ENCODE measurements around the gene SLC35F2. TPM values are rescaled to one million over a fixed set of nuclear protein-coding genes. Genes with fewer than 3 reads are reported as not detected.

Gene SLC35F2
- total RNA-seq, 2 donors from 2014 or later = 7.3 to 9.1 TPM

DNA sequence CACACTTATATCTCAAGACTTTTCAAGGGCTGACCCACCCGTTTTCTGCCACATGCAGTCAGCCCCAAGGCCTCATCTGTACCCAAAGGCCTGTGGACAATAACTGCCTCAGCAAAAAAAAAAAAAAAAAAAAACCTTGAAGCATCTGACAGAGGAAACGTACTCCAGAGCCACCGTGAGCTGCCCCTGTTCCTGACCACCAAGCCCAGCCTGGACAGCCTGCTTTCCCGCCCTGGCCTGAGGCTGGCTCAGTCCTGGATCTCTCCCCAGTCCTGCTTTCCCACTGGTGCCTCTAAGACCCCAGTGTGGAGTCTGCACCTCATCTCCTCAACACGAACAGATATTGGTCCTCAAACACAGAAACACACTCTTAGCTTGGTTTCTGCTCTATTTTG lies 66.5 kb downstream of the SLC35F2 start:
- DNase-seq = no peak
- Mint-ChIP-seq H3K27ac (no peak overlapping the region), H3K27me3 (no peaks in the 10 kb centered on the region), H3K4me1 (peaks cover 3% of the 10 kb centered on the region), H3K4me3 (no peak overlapping the region), H3K36me3 (ENCODE audit: low read depth) (peaks cover 7% of the 10 kb centered on the region)
- ATAC-seq = no peak
- no peaks in the 10 kb centered on the region for H3K9me3 ChIP-seq (ENCODE audit: control insufficient read depth, low read length, poor library complexity, severe bottlenecking)

DNA sequence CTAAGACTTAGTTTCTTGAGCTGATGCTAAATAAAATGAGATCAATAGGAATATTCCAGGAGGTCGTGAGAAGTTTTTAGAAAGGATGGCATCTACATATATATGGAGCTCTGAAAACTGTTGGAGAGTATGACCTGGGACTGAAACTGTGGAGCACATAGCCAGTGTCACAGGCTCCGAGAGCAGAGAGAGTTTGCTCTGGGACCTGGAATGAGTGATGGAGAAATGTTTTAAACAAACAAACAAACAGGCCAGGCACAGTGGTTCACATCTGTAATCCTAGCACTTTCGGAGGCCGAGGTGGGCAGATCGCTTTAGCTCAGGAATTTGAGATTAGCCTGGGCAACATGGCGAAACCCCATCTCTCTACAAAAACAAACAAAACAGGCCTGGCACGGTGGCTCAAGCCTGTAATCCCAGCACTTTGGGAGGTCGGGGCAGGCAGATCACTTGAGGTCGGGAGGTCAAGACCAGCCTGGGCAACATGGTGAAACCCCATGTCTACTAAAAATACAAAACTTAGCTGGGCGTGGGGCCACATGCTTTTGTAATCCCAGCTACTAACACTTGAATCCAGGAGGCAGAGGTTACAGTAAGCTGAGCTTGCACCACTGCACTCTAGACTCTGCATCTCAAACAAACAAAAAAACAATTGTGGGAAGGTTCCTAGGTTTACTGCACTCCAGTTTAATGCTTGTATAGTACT lies 67.1 kb downstream of the SLC35F2 start:
- Mint-ChIP-seq H3K36me3 (ENCODE audit: low read depth) (peaks cover 7% of the 10 kb centered on the region), H3K27me3 (no peaks in the 10 kb centered on the region), H3K4me3 (no peak overlapping the region), H3K4me1 (peaks cover 3% of the 10 kb centered on the region), H3K27ac (peak overlapping the region; percentile 59)
- H3K9me3 ChIP-seq (ENCODE audit: control insufficient read depth, low read length, poor library complexity, severe bottlenecking) = no peaks in the 10 kb centered on the region
- ATAC-seq = no peak
- no peak for DNase-seq

DNA sequence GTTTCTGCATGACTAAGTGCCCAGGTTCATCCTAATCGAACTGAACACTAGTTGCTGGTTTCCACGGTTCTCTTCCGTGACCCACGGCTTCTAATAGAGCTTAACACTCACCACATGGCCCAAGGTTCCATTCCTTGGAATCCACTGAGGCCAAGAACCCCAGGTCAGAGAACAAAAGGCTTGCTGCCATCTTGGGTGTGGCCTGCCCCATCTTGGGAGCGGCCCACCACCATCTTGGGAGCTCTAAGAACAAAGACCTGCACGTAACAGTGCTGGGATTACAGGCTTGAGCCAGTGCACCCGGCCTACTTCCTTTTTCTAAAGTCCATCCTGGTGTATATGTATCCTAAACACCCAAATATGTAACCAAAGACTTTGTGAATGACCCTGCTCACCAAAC lies 68.8 kb downstream of the SLC35F2 start:
- no peak overlapping the region for H3K27ac Mint-ChIP-seq
- ATAC-seq (no peak), DNase-seq (no peak)
- H3K4me1 Mint-ChIP-seq = peaks cover 5% of the 10 kb centered on the region
- H3K4me3 Mint-ChIP-seq = no peak overlapping the region
- H3K27me3 Mint-ChIP-seq = peaks cover 6% of the 10 kb centered on the region
- no peaks in the 10 kb centered on the region for H3K9me3 ChIP-seq (ENCODE audit: control insufficient read depth, low read length, poor library complexity, severe bottlenecking)
- H3K36me3 Mint-ChIP-seq (ENCODE audit: low read depth) = peaks cover 4% of the 10 kb centered on the region

DNA sequence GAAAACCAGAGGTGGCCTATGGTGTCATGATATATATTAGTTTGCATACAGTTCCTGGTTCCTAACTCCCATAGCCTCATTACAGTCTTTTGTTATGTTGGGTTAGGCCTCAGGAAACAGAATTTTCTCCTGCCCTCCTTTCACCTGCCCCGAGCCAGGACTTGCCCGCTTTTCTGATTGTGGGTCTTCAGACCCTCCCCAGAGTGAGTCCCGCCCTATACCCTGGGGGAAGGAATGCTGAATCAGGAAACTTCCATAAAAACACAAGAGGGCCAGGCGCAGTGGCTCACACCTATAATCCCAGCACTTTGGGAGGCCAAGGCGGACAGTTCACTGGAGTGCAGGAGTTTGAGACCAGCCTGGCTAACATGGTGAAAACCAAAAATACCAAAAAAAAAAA lies 70.9 kb downstream of the SLC35F2 start:
- Mint-ChIP-seq H3K27ac (no peak overlapping the region), H3K4me3 (no peak overlapping the region), H3K36me3 (ENCODE audit: low read depth) (peaks cover 2% of the 10 kb centered on the region), H3K27me3 (peaks cover 10% of the 10 kb centered on the region), H3K4me1 (peaks cover 5% of the 10 kb centered on the region)
- DNase-seq (no peak), ATAC-seq (no peak)
- H3K9me3 ChIP-seq (ENCODE audit: control insufficient read depth, low read length, poor library complexity, severe bottlenecking) = no peaks in the 10 kb centered on the region

DNA sequence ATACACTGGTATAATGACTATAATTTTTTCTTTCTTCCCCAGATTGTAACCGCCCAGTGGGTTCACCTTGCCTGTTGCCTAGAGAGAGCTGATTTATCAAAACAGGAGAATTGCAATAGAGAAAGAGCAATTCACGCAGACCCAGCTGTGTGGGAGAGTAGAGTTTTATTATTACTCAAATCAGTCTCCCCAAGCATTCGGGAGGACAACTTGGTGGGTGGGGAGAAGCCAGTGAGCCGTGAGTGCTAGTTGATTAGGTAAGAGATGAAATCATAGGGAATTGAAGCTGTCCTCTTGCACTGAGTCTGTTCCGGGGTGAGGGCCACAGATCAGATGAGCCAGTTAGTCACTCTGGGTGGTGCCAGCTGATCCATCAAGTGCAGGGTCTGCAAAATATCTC lies 73.2 kb downstream of the SLC35F2 start:
- DNase-seq (no peak), ATAC-seq (no peak)
- Mint-ChIP-seq H3K4me1 (peaks cover 2% of the 10 kb centered on the region), H3K27me3 (peaks cover 15% of the 10 kb centered on the region), H3K4me3 (no peak overlapping the region), H3K27ac (no peak overlapping the region), H3K36me3 (ENCODE audit: low read depth) (no peaks in the 10 kb centered on the region)
- no peaks in the 10 kb centered on the region for H3K9me3 ChIP-seq (ENCODE audit: control insufficient read depth, low read length, poor library complexity, severe bottlenecking)

DNA sequence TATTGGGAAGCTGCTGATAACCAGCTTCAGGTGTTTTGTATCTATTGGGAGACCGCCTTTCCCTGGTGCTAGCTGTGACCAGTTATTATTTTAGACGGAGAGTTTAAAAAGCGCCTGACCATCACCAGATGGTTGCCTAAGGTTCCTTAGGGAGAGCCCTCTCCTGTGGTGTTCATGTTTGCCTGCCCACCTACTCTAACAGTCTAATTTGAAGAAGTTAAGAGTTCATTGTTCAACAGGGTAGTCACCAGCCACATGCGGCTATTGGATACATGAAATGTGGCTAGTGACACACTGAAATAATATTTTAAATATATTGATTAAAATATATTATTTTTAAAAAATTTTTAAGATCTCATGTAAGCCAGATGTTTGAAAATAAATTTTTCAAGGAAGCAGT lies 75.5 kb downstream of the SLC35F2 start:
- peaks cover 2% of the 10 kb centered on the region for H3K4me1 Mint-ChIP-seq
- H3K9me3 ChIP-seq (ENCODE audit: control insufficient read depth, low read length, poor library complexity, severe bottlenecking) = no peaks in the 10 kb centered on the region
- no peaks in the 10 kb centered on the region for H3K36me3 Mint-ChIP-seq (ENCODE audit: low read depth)
- no peak overlapping the region for H3K27ac Mint-ChIP-seq
- DNase-seq (no peak), ATAC-seq (no peak)
- peaks cover 23% of the 10 kb centered on the region for H3K27me3 Mint-ChIP-seq
- H3K4me3 Mint-ChIP-seq = no peak overlapping the region

DNA sequence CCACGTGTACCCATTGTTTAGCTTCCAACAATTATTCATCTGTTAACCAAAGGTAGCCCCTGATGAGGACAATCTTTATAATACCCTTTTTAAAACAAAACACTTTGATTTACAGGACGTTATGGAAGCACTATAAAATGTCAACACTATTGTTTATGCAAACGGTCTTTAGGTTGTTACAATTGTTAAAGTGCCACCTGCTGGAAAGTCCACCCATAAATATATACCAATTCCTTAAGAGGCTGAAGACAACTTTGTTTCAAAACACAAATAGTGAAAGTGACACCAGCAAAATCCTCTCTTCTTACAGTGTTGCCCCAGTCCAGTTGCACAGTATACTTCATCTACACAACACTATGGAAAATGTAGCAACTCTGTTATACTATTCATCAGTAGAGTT lies 77.8 kb downstream of the SLC35F2 start:
- H3K9me3 ChIP-seq (ENCODE audit: control insufficient read depth, low read length, poor library complexity, severe bottlenecking) = no peaks in the 10 kb centered on the region
- peaks cover 26% of the 10 kb centered on the region for H3K27me3 Mint-ChIP-seq

DNA sequence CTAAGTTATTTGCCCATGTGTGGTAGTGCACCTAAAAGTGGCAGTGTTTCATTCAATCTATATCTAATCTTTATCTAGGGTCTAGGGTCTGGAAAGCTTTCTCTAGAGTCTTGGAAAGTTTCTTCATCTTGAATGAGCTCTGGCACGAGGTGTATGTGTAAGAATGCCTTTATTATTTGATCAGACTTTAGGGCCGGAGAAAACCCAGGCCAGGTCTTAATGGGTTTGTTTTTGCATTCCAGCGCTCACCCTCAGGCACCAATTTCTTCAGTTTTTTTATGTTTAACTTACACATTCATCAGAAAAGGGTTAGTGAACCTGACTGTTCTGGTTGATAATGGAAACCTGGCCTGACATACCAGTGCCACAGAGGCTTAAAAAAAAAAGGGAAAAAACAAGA lies 78.5 kb downstream of the SLC35F2 start:
- Mint-ChIP-seq H3K27ac (no peak overlapping the region), H3K4me1 (no peaks in the 10 kb centered on the region)

More for the DNA sequence above, 77.8 kb downstream of the SLC35F2 start:
- no peaks in the 10 kb centered on the region for H3K36me3 Mint-ChIP-seq (ENCODE audit: low read depth)
- DNase-seq (no peak), ATAC-seq (no peak)
- peaks cover 2% of the 10 kb centered on the region for H3K4me1 Mint-ChIP-seq
- H3K4me3 Mint-ChIP-seq = no peak overlapping the region
- H3K27ac Mint-ChIP-seq = no peak overlapping the region

DNA sequence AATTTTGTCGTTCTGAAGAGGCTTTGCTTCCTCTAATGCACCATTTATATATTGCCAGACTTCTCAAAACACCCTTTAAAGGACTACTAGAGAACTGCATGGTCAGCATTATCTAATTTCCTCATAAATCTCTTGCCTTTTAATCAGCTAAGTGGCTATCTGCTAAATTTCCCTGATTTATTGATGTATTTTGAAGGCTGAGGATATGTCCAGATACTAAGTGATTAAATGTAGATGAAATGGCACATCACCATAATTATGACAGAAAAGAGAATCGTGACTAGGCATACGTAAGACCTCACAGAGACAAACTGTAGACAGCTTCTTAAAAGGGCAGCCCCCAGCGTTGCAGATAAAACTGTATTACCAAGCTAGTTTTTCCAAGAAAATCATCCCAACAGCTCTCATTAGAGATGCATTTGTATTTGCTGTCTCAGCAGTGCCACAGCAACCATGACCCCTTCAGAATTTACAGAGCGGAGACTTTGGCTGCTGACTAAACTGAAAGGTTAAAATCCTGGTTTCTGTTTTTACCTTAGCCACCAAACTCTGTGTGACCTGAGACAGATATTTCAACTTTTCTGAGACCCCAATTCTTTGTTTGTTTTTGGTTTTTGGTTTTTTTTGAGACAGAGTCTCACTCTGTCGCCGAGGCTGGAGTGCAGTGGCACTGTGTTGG lies 79.6 kb downstream of the SLC35F2 start:
- ATAC-seq = no peak
- Mint-ChIP-seq H3K4me3 (no peak overlapping the region), H3K4me1 (no peaks in the 10 kb centered on the region), H3K27ac (no peak overlapping the region), H3K27me3 (peaks cover 15% of the 10 kb centered on the region), H3K36me3 (ENCODE audit: low read depth) (no peaks in the 10 kb centered on the region)
- DNase-seq = no peak
- H3K9me3 ChIP-seq (ENCODE audit: control insufficient read depth, low read length, poor library complexity, severe bottlenecking) = no peaks in the 10 kb centered on the region

More for the DNA sequence above, 78.5 kb downstream of the SLC35F2 start:
- H3K9me3 ChIP-seq (ENCODE audit: control insufficient read depth, low read length, poor library complexity, severe bottlenecking) = no peaks in the 10 kb centered on the region
- DNase-seq (no peak), ATAC-seq (no peak)
- Mint-ChIP-seq H3K4me3 (no peak overlapping the region), H3K36me3 (ENCODE audit: low read depth) (no peaks in the 10 kb centered on the region), H3K27me3 (peaks cover 23% of the 10 kb centered on the region)

DNA sequence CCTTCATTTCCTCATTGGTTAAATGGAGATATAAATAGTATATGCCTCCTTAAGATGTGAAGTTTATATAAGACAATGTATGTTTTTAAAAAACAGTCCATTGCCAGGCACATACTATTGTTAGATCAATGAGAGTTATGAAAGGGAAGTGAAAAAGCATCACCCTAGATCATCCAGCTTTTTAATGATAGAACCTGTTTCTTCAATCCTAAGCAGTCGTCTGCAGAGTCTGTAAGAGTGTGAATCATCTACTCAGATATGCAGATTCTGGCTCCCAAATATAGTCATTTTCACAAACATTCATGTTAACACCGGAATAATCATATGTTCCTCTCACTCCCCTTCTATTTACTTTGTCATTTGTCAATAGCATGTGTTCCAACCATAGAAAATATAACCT lies 81.5 kb downstream of the SLC35F2 start:
- Mint-ChIP-seq H3K4me3 (no peak overlapping the region), H3K27ac (no peak overlapping the region), H3K27me3 (peaks cover 22% of the 10 kb centered on the region), H3K36me3 (ENCODE audit: low read depth) (no peaks in the 10 kb centered on the region), H3K4me1 (no peaks in the 10 kb centered on the region)
- no peak for ATAC-seq
- no peaks in the 10 kb centered on the region for H3K9me3 ChIP-seq (ENCODE audit: control insufficient read depth, low read length, poor library complexity, severe bottlenecking)
- DNase-seq = no peak

DNA sequence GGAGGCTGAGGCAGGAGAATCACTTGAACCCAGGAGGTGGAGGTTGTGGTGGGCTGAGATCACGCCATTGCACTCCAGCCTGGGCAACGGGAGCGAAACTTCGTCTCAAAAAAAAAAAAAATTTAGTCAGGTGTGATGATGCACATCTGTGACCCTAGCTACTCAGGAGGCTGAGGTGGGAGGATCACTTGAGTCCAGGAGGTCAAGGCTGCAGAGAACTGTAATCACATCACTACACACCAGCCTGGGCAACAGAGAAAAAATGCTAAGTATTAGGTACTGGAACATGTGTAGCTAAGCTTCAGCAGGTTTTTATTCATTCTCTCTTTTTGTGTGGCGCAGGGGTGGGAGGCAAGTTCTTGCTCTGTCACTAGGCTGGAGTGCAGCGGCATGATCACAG lies 82.5 kb downstream of the SLC35F2 start:
- no peaks in the 10 kb centered on the region for H3K9me3 ChIP-seq (ENCODE audit: control insufficient read depth, low read length, poor library complexity, severe bottlenecking)
- Mint-ChIP-seq H3K4me3 (no peak overlapping the region), H3K4me1 (no peaks in the 10 kb centered on the region), H3K27ac (no peak overlapping the region), H3K36me3 (ENCODE audit: low read depth) (no peaks in the 10 kb centered on the region), H3K27me3 (peaks cover 26% of the 10 kb centered on the region)
- DNase-seq = no peak
- ATAC-seq = no peak

DNA sequence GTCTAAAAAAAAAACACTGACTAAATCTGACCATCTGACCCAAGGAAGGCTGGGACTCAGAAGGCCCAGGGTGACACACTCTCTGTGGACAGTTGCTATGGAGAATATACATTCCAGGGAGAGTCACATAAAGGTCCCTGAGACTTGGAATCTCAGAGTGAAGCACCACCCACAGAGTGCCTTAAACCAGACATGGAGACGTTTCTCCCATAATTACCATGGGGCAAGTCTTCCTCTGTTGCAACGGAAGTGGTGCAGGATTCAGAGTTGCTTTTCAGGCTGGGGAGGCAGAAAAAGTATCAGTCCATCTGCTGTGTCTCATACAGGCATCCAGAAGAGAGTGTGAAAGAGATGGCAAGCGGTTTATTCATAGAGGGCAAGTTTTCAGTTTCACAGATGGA lies 88.0 kb downstream of the SLC35F2 start:
- Mint-ChIP-seq H3K36me3 (ENCODE audit: low read depth) (peaks cover 2% of the 10 kb centered on the region), H3K27ac (no peak overlapping the region), H3K4me1 (peaks cover 2% of the 10 kb centered on the region), H3K27me3 (peaks cover 41% of the 10 kb centered on the region), H3K4me3 (no peak overlapping the region)
- H3K9me3 ChIP-seq (ENCODE audit: control insufficient read depth, low read length, poor library complexity, severe bottlenecking) = no peaks in the 10 kb centered on the region
- DNase-seq (no peak), ATAC-seq (no peak)

DNA sequence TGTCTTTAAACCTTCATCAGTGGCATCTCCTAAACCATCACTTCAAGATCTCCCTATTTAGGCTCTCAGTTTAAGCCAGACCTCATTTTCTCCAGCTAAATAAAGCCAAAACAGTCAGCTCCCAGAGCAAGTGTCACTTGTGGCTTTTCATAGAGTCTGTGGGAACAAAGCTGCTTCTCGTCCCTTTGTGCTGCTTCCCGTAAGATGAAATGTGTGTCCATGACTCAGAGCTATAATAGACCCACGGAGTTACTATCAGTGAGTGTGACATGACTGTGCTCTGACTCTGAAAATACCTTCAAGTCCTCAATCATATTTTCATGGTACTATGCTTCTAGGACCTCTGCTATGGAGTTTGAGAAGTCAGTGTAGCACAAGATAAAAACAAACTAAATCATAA lies 89.4 kb downstream of the SLC35F2 start:
- H3K36me3 Mint-ChIP-seq (ENCODE audit: low read depth) = peaks cover 2% of the 10 kb centered on the region
- no peak overlapping the region for H3K27ac Mint-ChIP-seq
- no peak for DNase-seq
- H3K4me1 Mint-ChIP-seq = peaks cover 2% of the 10 kb centered on the region
- no peak for ATAC-seq
- no peak overlapping the region for H3K4me3 Mint-ChIP-seq
- peaks cover 48% of the 10 kb centered on the region for H3K27me3 Mint-ChIP-seq
- no peaks in the 10 kb centered on the region for H3K9me3 ChIP-seq (ENCODE audit: control insufficient read depth, low read length, poor library complexity, severe bottlenecking)

Data from T-helper 17 cell (primary cell).